Caco-2 (cell line): Measurements from ENCODE around the gene POLE3. TPM values are rescaled to one million over a fixed set of nuclear protein-coding genes. Genes with fewer than 3 reads are reported as not detected.
A peak's percentile ranks its signal among the peaks of the same experiment; 100 is the strongest.

Source experiments
- BruUV-seq: library from RNA; stranded (reverse); fragments of 400-500 nt; replicated peaks from 2 replicates; lab custom pipeline; 2021; lab: Mats Ljungman, UMichigan
- CTCF ChIA-PET: fragments of 300-600 bp; sonication (Branson Sonifier 250); formaldehyde crosslinking; loops from one replicate; lab custom pipeline; 2022; ENCODE audit warnings: antibody characterized with exemption; lab: Charles Lee
- POLR2A ChIA-PET: fragments of 300-600 bp; sonication (Branson Sonifier 250); formaldehyde crosslinking; loops from one replicate; lab custom pipeline; 2022; ENCODE audit warnings: antibody characterized with exemption; lab: Charles Lee
- DNase-seq, 2 experiments: peaks; one replicate each; pipeline versions ENCODE4 v3.0.0 to v3.0.0-alpha.2; 2020 to 2022
- H3K27me3 ChIP-seq: replicated peaks from 2 replicates; pipeline ENCODE4 v1.6.0; 2011; ENCODE audit warnings: low read length; ENCODE audit not compliant: control insufficient read depth, insufficient read depth
- H3K36me3 ChIP-seq: 2 replicates; pipeline ENCODE4 v1.5.1; 2011; ENCODE audit warnings: low read length; ENCODE audit not compliant: control insufficient read depth, insufficient read depth
- H3K4me1 ChIP-seq: fragments of 250-450 bp; sonication (Bioruptor Pico); 2 replicates; pipeline ENCODE4 v1.5.1; 2020; ENCODE audit warnings: mild to moderate bottlenecking
- H3K4me3 ChIP-seq: 2 replicates; pipeline ENCODE4 v1.5.1; 2011; ENCODE audit warnings: low read depth, mild to moderate bottlenecking, control low read depth, low read length
- H3K9me3 ChIP-seq: fragments of 250-450 bp; sonication (Bioruptor Pico); 2 replicates; pipeline ENCODE4 v1.5.1; 2020; ENCODE audit warnings: mild to moderate bottlenecking, moderate library complexity
- H3K27ac Mint-ChIP-seq: one replicate; pipeline ENCODE4 v1.8.0; 2022; ENCODE audit warnings: mixed read lengths; ENCODE audit not compliant: unreplicated experiment
- H3K27me3 Mint-ChIP-seq: one replicate; pipeline ENCODE4 v1.8.0; 2022; ENCODE audit warnings: mixed read lengths; ENCODE audit not compliant: insufficient read depth, unreplicated experiment
- H3K36me3 Mint-ChIP-seq: one replicate; pipeline ENCODE4 v1.8.0; 2022; ENCODE audit warnings: mild to moderate bottlenecking, mixed read lengths; ENCODE audit not compliant: insufficient read depth, unreplicated experiment
- H3K4me1 Mint-ChIP-seq: one replicate; pipeline ENCODE4 v1.8.0; 2022; ENCODE audit warnings: low read depth, mixed read lengths; ENCODE audit not compliant: unreplicated experiment
- H3K4me3 Mint-ChIP-seq: one replicate; pipeline ENCODE4 v1.8.0; 2022; ENCODE audit warnings: mild to moderate bottlenecking, moderate library complexity, mixed read lengths; ENCODE audit not compliant: unreplicated experiment
- H3K9me3 Mint-ChIP-seq: one replicate; pipeline ENCODE4 v1.8.0; 2022; ENCODE audit warnings: mixed read lengths; ENCODE audit not compliant: unreplicated experiment
- CTCF ChIP-seq, 2 experiments: fragments of 200-600 bp in 1 of 2; IDR thresholded peaks; 1 replicate in 1 of 2; 2 replicates in 1 of 2; pipeline versions ENCODE4 v1.5.1 to v1.8.0; 2011 to 2022; ENCODE audit warnings: antibody characterized with exemption in 1 of 2, control low read depth in 1 of 2, inconsistent platforms in 1 of 2, low read depth in 1 of 2, low read length in 1 of 2, mild to moderate bottlenecking in 1 of 2, moderate library complexity in 1 of 2; ENCODE audit not compliant: insufficient read depth in 1 of 2, severe bottlenecking in 1 of 2, unreplicated experiment in 1 of 2
- intact Hi-C: fragments of 100-400 bp; cut with micrococcal nuclease; formaldehyde crosslinking; loops from one replicate; pipeline ENCODE4 v1.10.0; 2022; ENCODE audit not compliant: unreplicated experiment
- total RNA-seq: library from RNA; stranded (reverse); gene quantifications from 2 replicates; pipeline ENCODE4 v1.2.3, GENCODE V29; 2022

Gene POLE3
- total RNA-seq, 1 experiment from 2014 or later, result 57.2 TPM

GRCh38 chr9:113436728-113437515 lies 26.4 kb upstream of the POLE3 start:
- peaks cover 12% of the 10 kb centered on the region for H3K4me1 Mint-ChIP-seq
- Histone ChIP-seq H3K36me3 (no peaks in the 10 kb centered on the region), H3K9me3 (no peaks in the 10 kb centered on the region), H3K4me3 (no peak overlapping the region), H3K4me1 (peaks cover 7% of the 10 kb centered on the region; the same call in 1 of the 2 replicates), H3K27me3 (no peaks in the 10 kb centered on the region)
- no TSS peak for BruUV-seq
- H3K4me3 Mint-ChIP-seq, result peak overlapping the region; percentile 56
- POLR2A ChIA-PET, result no interaction called here
- intact Hi-C loops, result no loop called here
- CTCF ChIA-PET, result no interaction called here
- no peaks in the 10 kb centered on the region for H3K27me3 Mint-ChIP-seq
- TF ChIP-seq CTCF (IDR thresholded peaks at IDR 0.05; ENCODE audit: insufficient read depth in 1 of 2, low read depth in 1 of 2, low read length in 1 of 2, severe bottlenecking in 1 of 2, unreplicated experiment in 1 of 2), result no peak
- H3K36me3 Mint-ChIP-seq, result peaks cover 14% of the 10 kb centered on the region
- peak overlapping the region; percentile 83 for H3K27ac Mint-ChIP-seq
- H3K9me3 Mint-ChIP-seq, result peaks cover 11% of the 10 kb centered on the region
- peak; percentile 46 to 56 for DNase-seq

- H3K4me1 ChIP-seq, result no peaks in the 10 kb centered on the region
- BruUV-seq, result no TSS peak
- DNase-seq, result no peak
- no peaks in the 10 kb centered on the region for H3K27me3 ChIP-seq
- ChIA-PET CTCF (no interaction called here), POLR2A (no interaction called here)
- H3K9me3 ChIP-seq, result no peaks in the 10 kb centered on the region
- no peak overlapping the region for H3K4me3 ChIP-seq
- H3K4me3 Mint-ChIP-seq, result no peak overlapping the region
- H3K36me3 Mint-ChIP-seq, result peaks cover 5% of the 10 kb centered on the region
- H3K27me3 Mint-ChIP-seq, result no peaks in the 10 kb centered on the region
- TF ChIP-seq CTCF (IDR thresholded peaks at IDR 0.05; ENCODE audit: insufficient read depth in 1 of 2, low read depth in 1 of 2, low read length in 1 of 2, severe bottlenecking in 1 of 2, unreplicated experiment in 1 of 2), result no peak
- H3K36me3 ChIP-seq, result no peaks in the 10 kb centered on the region
- peaks cover under 1% of the 10 kb centered on the region for H3K4me1 Mint-ChIP-seq
- peaks cover 3% of the 10 kb centered on the region for H3K9me3 Mint-ChIP-seq
- no peak overlapping the region for H3K27ac Mint-ChIP-seq
- intact Hi-C loops, result no loop called here
Observed at GRCh38 chr9:113431191-113431590, 20.7 kb upstream of the POLE3 start.

- Histone ChIP-seq H3K36me3 (no peaks in the 10 kb centered on the region), H3K9me3 (no peaks in the 10 kb centered on the region), H3K27me3 (no peaks in the 10 kb centered on the region), H3K4me3 (no peak overlapping the region), H3K4me1 (no peaks in the 10 kb centered on the region)
- no peaks in the 10 kb centered on the region for H3K9me3 Mint-ChIP-seq
- ChIA-PET POLR2A (interaction anchor here (0.6 to 1.2 kb wide), 2 partner anchors 18 to 52 kb away, joined by 3 to 7 read pairs; partner anchors contain the start of genes C9orf43 and POLE3), CTCF (no interaction called here)
- TF ChIP-seq CTCF (IDR thresholded peaks at IDR 0.05; ENCODE audit: insufficient read depth in 1 of 2, low read depth in 1 of 2, low read length in 1 of 2, severe bottlenecking in 1 of 2, unreplicated experiment in 1 of 2), result no peak
- H3K4me1 Mint-ChIP-seq, result no peaks in the 10 kb centered on the region
- no peak for DNase-seq
- H3K4me3 Mint-ChIP-seq, result no peak overlapping the region
- BruUV-seq, result no TSS peak
- no peak overlapping the region for H3K27ac Mint-ChIP-seq
- no peaks in the 10 kb centered on the region for H3K27me3 Mint-ChIP-seq
- intact Hi-C loops, result no loop called here
- H3K36me3 Mint-ChIP-seq, result no peaks in the 10 kb centered on the region
Observed at GRCh38 chr9:113428062-113428615, 17.7 kb upstream of the POLE3 start.
